GM12875 (cell line): ENCODE data around the gene NGF.

ENCODE experiments used
- H3K4me3 ChIP-seq: one replicate; pipeline ENCODE4 v1.5.1; 2011; ENCODE audit warnings: low read depth, low read length, control low read depth
- CTCF ChIP-seq: IDR thresholded peaks from 2 replicates; pipeline ENCODE4 v1.5.1; 2011; ENCODE audit warnings: low read depth, mild to moderate bottlenecking, control low read depth, inconsistent platforms, low read length, moderate library complexity, borderline replicate concordance; ENCODE audit not compliant: insufficient read depth

The NGF gene

GRCh38 chr1:115255154-115255553, 82.9 kb downstream of the NGF start:
- no peak overlapping the region for H3K4me3 ChIP-seq
- TF ChIP-seq CTCF, result no peak

- H3K4me3 ChIP-seq, result no peak overlapping the region
- TF ChIP-seq CTCF, result no peak
Observed at GRCh38 chr1:115252585-115252984, 85.5 kb downstream of the NGF start.

- no peak for TF ChIP-seq CTCF
- no peak overlapping the region for H3K4me3 ChIP-seq
Observed at GRCh38 chr1:115251856-115252255, 86.2 kb downstream of the NGF start.

- no peak for TF ChIP-seq CTCF
Observed at GRCh38 chr1:115251340-115251748, 86.7 kb downstream of the NGF start.

GRCh38 chr1:115246526-115246925, 91.5 kb downstream of the NGF start:
- TF ChIP-seq CTCF, result no peak
- H3K4me3 ChIP-seq, result no peak overlapping the region

More at GRCh38 chr1:115251340-115251748, 86.7 kb downstream of the NGF start:
- H3K4me3 ChIP-seq, result no peak overlapping the region

GRCh38 chr1:115245227-115245626, 92.8 kb downstream of the NGF start:
- TF ChIP-seq CTCF, result no peak
- H3K4me3 ChIP-seq, result no peak overlapping the region

- TF ChIP-seq CTCF, result no peak
Observed at GRCh38 chr1:115242543-115242942, 95.5 kb downstream of the NGF start.

More at GRCh38 chr1:115242543-115242942, 95.5 kb downstream of the NGF start:
- no peak overlapping the region for H3K4me3 ChIP-seq
